HCT116 (cell line): ENCODE results near the gene DENND5A. TPM values are rescaled to one million over a fixed set of nuclear protein-coding genes. Genes with fewer than 3 reads are reported as not detected.
"Not testable (repeated sequence)": the region's sequence is repeated elsewhere in the genome, so short reads cannot be mapped to it uniquely, and the experiment has no call there.

Experiments
- ATAC-seq: fragments of 200-7000 bp; cut with Tn5 transposase; 2 replicates; pipeline ENCODE4 v1.9.1; 2020; ENCODE audit warnings: mild to moderate bottlenecking, moderate library complexity
- BruUV-seq: library from RNA; stranded (reverse); fragments of 400-500 nt; replicated peaks from 2 replicates; lab custom pipeline; 2021; lab: Mats Ljungman, UMichigan
- CTCF ChIA-PET: fragments of 300-600 bp; sonication (Branson Sonifier 250); formaldehyde crosslinking; loops from one replicate; lab custom pipeline; 2021; ENCODE audit warnings: antibody characterized with exemption; lab: Charles Lee
- POLR2A ChIA-PET: fragments of 300-600, 350-600 bp; sonication (Branson Sonifier 250); formaldehyde crosslinking; loops from one replicate; lab custom pipeline; 2021; ENCODE audit warnings: antibody characterized with exemption; lab: Charles Lee
- RAD21 ChIA-PET, 2 experiments: fragments of 300-600 bp; sonication (Branson Sonifier 250); formaldehyde crosslinking; loops; one replicate each; lab custom pipeline; 2023; ENCODE audit warnings: low total read pairs in 2 of 2; ENCODE audit not compliant: uncharacterized antibody in 2 of 2, unreplicated experiment in 2 of 2, low non-redundant PET in 1 of 2; lab: Charles Lee
- DNase-seq: peaks from one replicate; pipeline ENCODE4 v3.0.0-alpha.2; 2010; ENCODE audit warnings: low read depth, low spot score
- H2AFZ ChIP-seq: fragments of 200-600 bp; shearing (Covaris generic), sonication (generic); 2 replicates; pipeline ENCODE4 v1.6.1; 2017; ENCODE audit warnings: low read depth, mixed run types, mixed read lengths, antibody characterized with exemption, low read length; ENCODE audit not compliant: poor library complexity, severe bottlenecking
- H3K27ac ChIP-seq: 2 replicates; pipeline ENCODE4 v1.5.1; 2012; ENCODE audit warnings: low read depth, low read length
- H3K27me3 ChIP-seq: fragments of 200-600 bp; sonication (generic); 2 replicates; pipeline ENCODE4 v1.6.1; 2016; ENCODE audit warnings: mixed run types, low read length, mixed read lengths; ENCODE audit not compliant: insufficient read depth
- H3K36me3 ChIP-seq, 2 experiments: fragments of 200-500 bp in 1 of 2; fragments of 200-600 bp in 1 of 2; sonication (Bioruptor generic) in 1 of 2; sonication (generic) in 1 of 2; 2 replicates each; pipeline versions ENCODE4 v1.5.1 to v1.6.1; 2014 to 2016; ENCODE audit warnings: low read length in 2 of 2, inconsistent platforms in 1 of 2, mixed read lengths in 1 of 2, mixed run types in 1 of 2; ENCODE audit not compliant: insufficient read depth in 2 of 2, control insufficient read depth in 1 of 2
- H3K4me1 ChIP-seq, 2 experiments: fragments of 200-600 bp in 1 of 2; sonication (generic) in 1 of 2; 2 replicates each; pipeline versions ENCODE4 v1.5.1 to v1.6.1; 2012 to 2017; ENCODE audit warnings: low read length in 2 of 2, inconsistent platforms in 1 of 2, mild to moderate bottlenecking in 1 of 2, mixed read lengths in 1 of 2, mixed run types in 1 of 2, moderate library complexity in 1 of 2; ENCODE audit not compliant: insufficient read depth in 2 of 2, control insufficient read depth in 1 of 2
- H3K4me2 ChIP-seq: fragments of 200-600 bp; sonication (generic); 2 replicates; pipeline ENCODE4 v1.6.1; 2017; ENCODE audit warnings: mixed run types, low read length, mixed read lengths
- H3K4me3 ChIP-seq, 2 experiments: fragments of 200-600 bp in 1 of 2; sonication (generic) in 1 of 2; replicated peaks in 1 of 2; 2 replicates each; pipeline ENCODE4 v1.5.1; 2011 to 2016; ENCODE audit warnings: low read length in 2 of 2, control low read depth in 1 of 2, low read depth in 1 of 2, mild to moderate bottlenecking in 1 of 2, mixed read lengths in 1 of 2, mixed run types in 1 of 2
- H3K79me2 ChIP-seq: fragments of 200-600 bp; sonication (generic); 2 replicates; pipeline ENCODE4 v1.6.1; 2017; ENCODE audit warnings: mild to moderate bottlenecking, mixed run types, low read length, moderate library complexity, mixed read lengths; ENCODE audit not compliant: insufficient read depth
- H3K9ac ChIP-seq: fragments of 200-600 bp; sonication (generic); 2 replicates; pipeline ENCODE4 v1.6.1; 2016; ENCODE audit warnings: low read length, mixed read lengths
- H3K9me2 ChIP-seq: fragments of 200-600 bp; sonication (generic), shearing (Covaris generic); 2 replicates; pipeline ENCODE4 v1.6.1; 2017; ENCODE audit warnings: mixed run types, mild to moderate bottlenecking, moderate library complexity; ENCODE audit not compliant: insufficient read depth
- H3K9me3 ChIP-seq, 2 experiments: fragments of 200-500 bp in 1 of 2; fragments of 200-600 bp in 1 of 2; sonication (Bioruptor generic) in 1 of 2; sonication (generic) in 1 of 2; 2 replicates each; pipeline ENCODE4 v1.6.1; 2014 to 2017; ENCODE audit warnings: low read length in 2 of 2, mixed read lengths in 2 of 2, inconsistent platforms in 1 of 2, low read depth in 1 of 2, mild to moderate bottlenecking in 1 of 2, mixed run types in 1 of 2, moderate library complexity in 1 of 2; ENCODE audit not compliant: control insufficient read depth in 1 of 2, insufficient read depth in 1 of 2
- H4K20me1 ChIP-seq: fragments of 200-600 bp; sonication (generic), shearing (Covaris generic); 2 replicates; pipeline ENCODE4 v1.6.1; 2017; ENCODE audit warnings: mixed run types, mild to moderate bottlenecking, moderate library complexity; ENCODE audit not compliant: insufficient read depth
- EGR1 ChIP-seq: IDR thresholded peaks from 2 replicates; pipeline ENCODE4 v1.6.1; 2012; ENCODE audit warnings: low read depth
- REST ChIP-seq: IDR thresholded peaks from 2 replicates; pipeline ENCODE4 v1.6.1; 2012; ENCODE audit warnings: low read depth
- YY1 ChIP-seq: IDR thresholded peaks from 2 replicates; pipeline ENCODE4 v1.6.1; 2011; ENCODE audit warnings: low read length, low read depth, moderate library complexity, mild to moderate bottlenecking; ENCODE audit not compliant: insufficient replicate concordance; ENCODE audit errors: extremely low read depth
- intact Hi-C: fragments of 100-400 bp; cut with micrococcal nuclease; formaldehyde crosslinking; loops from 2 replicates; pipeline ENCODE4 v1.10.0; 2022
- total RNA-seq: library from RNA; stranded (reverse); gene quantifications from one replicate; pipeline ENCODE4 v1.2.1, GENCODE V29; 2021; ENCODE audit not compliant: unreplicated experiment

Gene DENND5A
- total RNA-seq, 1 experiment from 2014 or later: 48.6 TPM

- TF ChIP-seq REST (no peak), EGR1 (no peak), YY1 (no peak)
These were observed 72.6 kb downstream of the DENND5A start (continued) for GRCh38 chr11:9192561-9192960.

DNA sequence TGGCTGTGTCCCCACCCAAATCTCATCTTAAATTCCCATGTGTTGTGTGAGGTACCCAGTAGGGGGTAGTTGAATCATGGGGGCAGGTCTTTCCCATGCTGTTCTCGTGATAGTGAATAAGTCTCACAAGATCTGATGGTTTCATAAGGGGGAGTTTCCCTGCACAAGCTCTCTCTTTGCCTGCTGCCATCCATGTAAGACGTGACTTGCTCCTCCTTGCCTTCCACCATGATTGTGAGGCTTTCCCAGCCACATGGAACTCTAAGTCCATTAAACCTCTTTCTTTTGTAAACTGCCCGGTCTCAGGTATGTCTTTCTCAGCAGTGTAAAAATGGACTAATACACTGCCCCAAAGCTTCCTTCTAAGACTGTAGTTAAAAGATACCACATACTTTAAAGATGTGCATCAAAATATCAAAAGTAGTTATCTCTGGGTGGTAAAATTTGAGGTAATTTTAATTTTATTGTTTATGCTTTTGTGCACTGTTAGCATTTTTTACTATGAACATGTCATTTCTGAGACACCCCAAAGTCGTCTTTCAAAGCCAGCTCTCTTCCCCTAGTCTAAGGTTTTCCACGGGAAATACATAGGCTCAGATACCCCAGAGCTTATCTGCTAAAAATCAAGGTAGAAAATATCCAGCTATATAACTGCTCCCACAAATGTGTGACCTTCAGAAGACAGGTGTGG, 74.7 kb downstream of the DENND5A start:
- H4K20me1 ChIP-seq, H3K36me3 ChIP-seq, H3K79me2 ChIP-seq, H3K9ac ChIP-seq, H2AFZ ChIP-seq, H3K4me3 ChIP-seq, H3K9me2 ChIP-seq, H3K4me1 ChIP-seq, POLR2A ChIA-PET, BruUV-seq, DNase-seq, H3K27me3 ChIP-seq, ATAC-seq, H3K9me3 ChIP-seq, H3K4me2 ChIP-seq, intact Hi-C loops, CTCF ChIA-PET, H3K27ac ChIP-seq, RAD21 ChIA-PET: not testable (repeated sequence)

- H3K9me3 ChIP-seq, H3K9me2 ChIP-seq, RAD21 ChIA-PET, intact Hi-C loops, H2AFZ ChIP-seq, ATAC-seq, H3K36me3 ChIP-seq, CTCF ChIA-PET, BruUV-seq, H3K27me3 ChIP-seq, H4K20me1 ChIP-seq, DNase-seq, H3K27ac ChIP-seq, POLR2A ChIA-PET, H3K4me3 ChIP-seq, H3K4me1 ChIP-seq, H3K79me2 ChIP-seq, H3K4me2 ChIP-seq, H3K9ac ChIP-seq: not testable (repeated sequence)
These were observed 76.3 kb downstream of the DENND5A start for GRCh38 chr11:9188860-9189259.
